ENCODE data around the gene WDR38.

Gene WDR38

GRCh38 chr9:124815601-124816000, 37.7 kb upstream of the WDR38 start:
- no peak for DNase-seq (ENCODE audit: extremely low spot score)
- ChIA-PET POLR2A (interaction anchor here (0.7 kb wide), 1 partner anchor 38 kb away, joined by 6 read pairs; the partner anchor contains the start of gene OLFML2A), CTCF (interaction anchor here (2.2 to 5.1 kb wide), 3 partner anchors 16 to 45 kb away, joined by 4 to 36 read pairs (median 9); partner anchors contain the start of genes NR6A1 and WDR38)
- no peak for TF ChIP-seq CTCF (IDR thresholded peaks at IDR 0.05; ENCODE audit: control extremely low read depth, extremely low read depth, low read depth, missing control alignments)

DNA sequence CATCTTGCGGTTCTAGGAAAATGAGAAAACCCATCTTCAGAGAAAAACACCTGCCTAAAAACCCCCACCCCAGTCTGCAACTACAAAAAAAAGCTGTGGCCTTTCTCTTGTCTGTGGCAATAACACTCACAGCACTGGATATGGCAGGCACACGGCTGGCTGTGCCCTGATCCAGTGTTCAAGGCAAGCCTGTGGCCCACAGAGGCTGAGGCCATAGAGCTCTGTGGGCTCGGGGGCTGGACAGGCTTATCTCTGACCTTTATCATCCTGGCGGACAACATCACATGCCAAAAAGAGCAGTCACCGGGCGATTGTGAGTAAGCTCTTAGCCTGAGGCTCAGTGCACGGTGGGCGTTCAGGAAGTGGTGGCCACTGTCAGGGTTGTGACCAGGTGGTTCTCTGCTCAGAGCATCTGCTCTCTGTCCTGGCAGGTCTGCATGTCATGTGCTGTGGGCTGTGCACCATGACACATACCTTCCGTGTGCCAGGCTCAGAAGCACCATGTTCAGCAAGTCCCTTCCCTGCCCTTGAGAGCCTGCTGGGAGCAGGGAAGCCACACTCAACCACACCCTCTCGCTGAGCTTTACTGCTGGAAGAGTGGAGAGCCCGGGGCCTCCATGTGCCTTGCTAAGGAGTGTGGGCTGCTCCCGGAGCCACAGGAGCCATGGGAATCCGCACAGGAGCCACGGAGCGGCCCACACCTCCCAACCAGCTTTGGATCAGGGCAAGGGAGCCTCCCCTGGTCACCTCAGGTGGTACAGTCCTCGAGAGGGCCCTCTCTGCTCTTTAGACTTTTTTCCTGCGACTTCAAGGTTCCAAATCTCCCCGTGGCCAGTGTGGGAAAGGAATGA, 34.6 kb upstream of the WDR38 start:
- DNase-seq (ENCODE audit: extremely low spot score), result no peak
- POLR2A ChIA-PET, result interaction anchor here (0.5 to 0.6 kb wide), 2 partner anchors 27 to 413 kb away, joined by 5 to 6 read pairs; no protein-coding TSS in a partner anchor
- TF ChIP-seq CTCF (IDR thresholded peaks at IDR 0.05; ENCODE audit: control extremely low read depth, extremely low read depth, low read depth, missing control alignments), result no peak
- CTCF ChIA-PET, result interaction anchor here (1.0 to 2.2 kb wide), 11 partner anchors 9 to 44 kb away, joined by 3 to 13 read pairs (median 5); partner anchors contain the start of genes OLFML2A and WDR38

GRCh38 chr9:124820698-124821623, 32.3 kb upstream of the WDR38 start:
- ChIA-PET POLR2A (no interaction called here), CTCF (interaction anchor here (0.6 to 1.3 kb wide), 2 partner anchors 12 to 50 kb away, joined by 3 read pairs; partner anchors contain the start of gene NR6A1)
- no peak for DNase-seq (ENCODE audit: extremely low spot score)
- no peak for TF ChIP-seq CTCF (IDR thresholded peaks at IDR 0.05; ENCODE audit: control extremely low read depth, extremely low read depth, low read depth, missing control alignments)

DNA sequence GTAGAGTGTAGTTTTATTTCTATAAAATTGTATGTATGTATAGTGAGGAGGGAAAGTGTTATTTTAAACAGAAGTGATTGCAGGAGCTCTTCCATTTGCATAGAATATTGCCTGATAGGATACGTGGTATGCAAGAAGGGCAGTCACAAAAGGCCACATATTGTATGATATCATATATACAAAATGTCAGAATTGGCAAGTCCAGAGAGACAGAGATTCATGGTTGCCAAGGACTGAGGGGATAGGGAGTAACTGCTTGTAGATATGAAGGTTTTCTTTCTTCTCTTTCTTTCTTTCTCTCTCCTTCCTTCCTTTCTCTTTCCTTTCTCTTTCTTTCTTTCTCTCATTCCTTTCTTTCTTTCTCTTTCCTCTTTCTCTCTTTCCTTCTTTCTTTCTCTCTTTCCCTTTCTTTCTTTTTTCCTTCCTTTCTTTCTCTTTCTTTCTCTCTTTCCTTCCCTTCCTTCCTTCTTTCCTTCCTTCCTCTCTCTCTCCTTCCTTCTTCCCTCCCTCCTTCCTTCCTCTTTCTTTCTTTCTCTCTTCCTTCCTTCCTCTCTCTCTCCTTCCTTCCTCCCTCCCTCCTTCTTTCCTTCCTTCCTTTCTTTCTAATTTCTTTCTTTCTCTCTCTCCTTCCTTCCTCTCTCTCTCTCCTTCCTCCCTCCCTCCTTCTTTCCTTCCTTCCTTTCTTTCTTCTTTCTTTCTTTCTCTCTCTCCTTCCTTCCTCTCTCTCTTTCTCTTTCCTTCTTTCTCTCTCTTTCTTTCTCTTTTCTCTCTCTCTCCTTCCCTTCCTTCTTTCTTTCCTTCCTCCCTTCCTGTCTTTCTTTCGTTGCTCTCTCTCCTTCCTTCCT, 24.5 kb upstream of the WDR38 start:
- CTCF ChIA-PET, result interaction anchor here (0.7 to 8.0 kb wide), 7 partner anchors 10 to 111 kb away, joined by 3 to 70 read pairs (median 3); partner anchors contain the start of gene WDR38
- no peak for DNase-seq (ENCODE audit: extremely low spot score)
- no peak for TF ChIP-seq CTCF (IDR thresholded peaks at IDR 0.05; ENCODE audit: control extremely low read depth, extremely low read depth, low read depth, missing control alignments)
- POLR2A ChIA-PET, result interaction anchor here (0.5 kb wide), 1 partner anchor 26 kb away, joined by 3 read pairs; no protein-coding TSS in a partner anchor

DNA sequence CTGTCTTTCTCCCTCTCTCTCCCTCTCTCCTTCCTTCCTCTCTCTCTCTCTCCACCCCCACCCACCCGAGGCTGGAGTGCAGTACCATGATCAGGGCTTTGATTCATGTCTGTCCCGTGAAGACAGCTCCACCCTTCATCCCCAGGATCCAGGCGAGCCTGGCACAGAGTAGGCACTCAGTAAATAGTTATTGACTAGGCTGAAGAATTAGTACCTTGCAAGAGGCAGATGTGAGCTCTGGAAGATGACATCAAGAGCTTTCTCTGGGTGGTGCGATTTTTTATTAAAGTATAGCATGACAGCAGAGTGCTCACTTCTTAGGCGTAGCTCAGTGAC, 24.0 kb upstream of the WDR38 start:
- TF ChIP-seq CTCF (IDR thresholded peaks at IDR 0.05; ENCODE audit: control extremely low read depth, extremely low read depth, low read depth, missing control alignments), result no peak
- POLR2A ChIA-PET, result no interaction called here
- CTCF ChIA-PET, result interaction anchor here (0.9 to 8.0 kb wide), 9 partner anchors 11 to 111 kb away, joined by 3 to 70 read pairs (median 4); partner anchors contain the start of gene WDR38
- DNase-seq (ENCODE audit: extremely low spot score), result no peak
